Thymus (tissue), 11 donors: ENCODE data around the gene PPARG. TPM values are rescaled to one million over a fixed set of nuclear protein-coding genes. Genes with fewer than 3 reads are reported as not detected.
"Not testable (repeated sequence)": the region's sequence is repeated elsewhere in the genome, so short reads cannot be mapped to it uniquely, and the experiment has no call there.

Source experiments
- DNase-seq, 9 donors: peaks; one replicate each; pipeline ENCODE4 v3.0.0-alpha.2; 2013; ENCODE audit warnings: low spot score in 9 of 9, low read depth in 6 of 9, missing footprints in 1 of 9
- H3K27ac ChIP-seq, 2 donors: one replicate each; pipeline ENCODE4 v1.5.1; 2013; ENCODE audit warnings: control low read depth in 1 of 2, low read depth in 1 of 2, low read length in 1 of 2, mild to moderate bottlenecking in 1 of 2, moderate library complexity in 1 of 2
- H3K27me3 ChIP-seq, 2 donors: one replicate each; pipeline ENCODE4 v1.5.1; 2013; ENCODE audit warnings: low read length in 1 of 2; ENCODE audit not compliant: control insufficient read depth in 2 of 2, insufficient read depth in 1 of 2
- H3K36me3 ChIP-seq, 2 donors: one replicate each; pipeline ENCODE4 v1.5.1; 2013; ENCODE audit warnings: low read length in 1 of 2, mild to moderate bottlenecking in 1 of 2, moderate library complexity in 1 of 2; ENCODE audit not compliant: control insufficient read depth in 2 of 2, insufficient read depth in 2 of 2
- H3K4me1 ChIP-seq, 2 donors: one replicate each; pipeline ENCODE4 v1.5.1; 2013; ENCODE audit warnings: low read length in 2 of 2; ENCODE audit not compliant: control insufficient read depth in 2 of 2, insufficient read depth in 2 of 2
- H3K4me3 ChIP-seq, 2 donors: one replicate each; pipeline ENCODE4 v1.5.1; 2013; ENCODE audit warnings: low read length in 2 of 2, control low read depth in 1 of 2, mild to moderate bottlenecking in 1 of 2
- H3K9me3 ChIP-seq, 2 donors: one replicate each; pipeline ENCODE4 v1.5.1; 2013; ENCODE audit warnings: low read length in 1 of 2, mild to moderate bottlenecking in 1 of 2; ENCODE audit not compliant: control insufficient read depth in 2 of 2, insufficient read depth in 1 of 2
- WGBS: extraction: QIAGEN DNeasy Blood & Tissue Kit; methylation state at CpG from one replicate; pipeline ENCODE4 v1.1.7; 2013; 5-methylcytosine and 5-hydroxymethylcytosine counted together
- polyA plus RNA-seq: library from polyadenylated mRNA; stranded (reverse); fragments of 200-250 nt; gene quantifications from one replicate; pipeline ENCODE4 v1.2.3, GENCODE V29; 2013
- total RNA-seq: library from RNA; stranded (reverse); fragments of 120-200 nt; gene quantifications from one replicate; pipeline ENCODE4 v1.2.4, GENCODE V29; 2013
- donor health status: healthy.

Gene PPARG
- total and polyA plus RNA-seq, 2 donors = 4.3 to 8.8 TPM

DNA sequence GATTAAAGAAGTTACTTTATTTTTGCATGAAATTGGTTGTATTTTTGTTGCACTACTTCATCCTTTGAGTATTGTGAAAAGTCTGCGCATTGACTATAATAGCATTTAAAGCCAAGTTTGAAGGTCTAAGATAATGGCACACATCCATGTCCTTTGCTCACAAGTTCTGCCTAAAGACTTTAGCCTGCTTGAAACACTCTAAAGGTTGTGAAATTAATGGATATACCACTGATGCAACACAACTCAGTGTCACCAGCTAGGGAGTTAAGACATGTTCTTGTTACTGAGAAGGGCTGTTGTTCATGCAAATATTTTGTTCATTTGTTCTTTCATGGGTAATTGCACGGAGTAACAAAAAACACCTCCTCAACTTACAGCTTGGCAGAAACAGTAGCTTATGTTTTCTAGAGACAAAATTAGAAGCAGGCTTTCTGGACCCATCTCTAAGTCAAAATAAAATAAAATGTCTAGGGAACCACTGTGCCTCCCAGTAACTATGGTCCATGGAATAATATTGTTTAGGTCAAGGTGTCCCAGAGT, 83.9 kb downstream of the PPARG start:
- no peaks in the 10 kb centered on the region for H3K36me3 ChIP-seq
- H3K9me3 ChIP-seq = no peaks in the 10 kb centered on the region
- WGBS = 95% methylated on average over 2 of the region's 2 CpGs
- H3K4me3 ChIP-seq = no peak overlapping the region
- H3K27ac ChIP-seq = no peak overlapping the region
- DNase-seq = no peak
- H3K27me3 ChIP-seq = no peaks in the 10 kb centered on the region
- H3K4me1 ChIP-seq = no peaks in the 10 kb centered on the region

DNA sequence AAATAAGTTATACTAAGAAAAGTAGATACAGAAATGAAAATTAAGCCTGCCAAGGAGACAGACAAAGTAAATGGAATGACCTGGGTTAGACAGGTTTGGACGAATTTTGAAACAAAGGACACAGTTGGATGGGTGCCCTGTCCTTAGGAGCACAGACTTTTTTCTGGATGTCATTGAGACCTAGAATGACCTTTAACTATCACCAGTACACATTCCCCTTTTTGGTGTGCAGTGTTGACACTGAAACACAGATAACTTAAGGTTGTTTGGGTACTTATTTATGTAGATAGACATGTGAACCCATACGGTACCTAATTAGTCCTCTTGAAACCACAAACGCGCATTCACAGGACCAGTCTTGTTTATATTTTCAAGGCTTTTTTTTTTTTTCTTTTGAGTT, 86.7 kb downstream of the PPARG start:
- no peak for DNase-seq
- Histone ChIP-seq H3K27ac (no peak overlapping the region), H3K4me1 (no peaks in the 10 kb centered on the region), H3K36me3 (no peaks in the 10 kb centered on the region), H3K9me3 (no peaks in the 10 kb centered on the region), H3K4me3 (no peak overlapping the region), H3K27me3 (no peaks in the 10 kb centered on the region)
- WGBS = 92% methylated on average over 4 of the region's 4 CpGs

DNA sequence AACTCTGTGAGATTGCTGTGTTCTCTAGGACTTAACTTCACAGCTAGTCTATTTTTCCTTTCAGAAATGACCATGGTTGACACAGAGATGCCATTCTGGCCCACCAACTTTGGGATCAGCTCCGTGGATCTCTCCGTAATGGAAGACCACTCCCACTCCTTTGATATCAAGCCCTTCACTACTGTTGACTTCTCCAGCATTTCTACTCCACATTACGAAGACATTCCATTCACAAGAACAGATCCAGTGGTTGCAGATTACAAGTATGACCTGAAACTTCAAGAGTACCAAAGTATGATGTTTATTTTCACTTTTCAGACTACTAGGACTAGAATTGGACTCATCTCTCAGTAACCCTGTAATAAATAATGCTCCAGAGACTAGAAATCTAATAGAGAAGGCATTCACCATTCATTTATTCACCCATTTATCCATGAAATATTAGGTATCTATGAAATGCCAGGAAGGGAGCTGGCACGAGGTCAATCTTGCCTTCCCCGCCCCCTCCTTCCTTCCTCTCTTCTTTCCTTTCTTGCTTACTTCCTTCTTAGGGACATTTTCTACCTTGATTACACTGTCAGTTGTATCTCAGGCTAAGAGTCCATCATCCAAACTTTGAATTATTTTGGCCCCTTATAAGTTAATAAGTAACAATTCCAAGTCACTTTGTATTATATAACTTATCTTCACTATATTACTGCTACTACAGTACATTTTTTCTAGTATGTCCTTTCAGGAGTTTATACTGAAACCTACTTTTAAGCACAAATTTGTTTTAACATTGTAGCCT, 91.0 kb downstream of the PPARG start:
- WGBS = 80% methylated on average over 5 of the region's 5 CpGs
- Histone ChIP-seq H3K4me3 (no peak overlapping the region), H3K27ac (no peak overlapping the region), H3K36me3 (no peaks in the 10 kb centered on the region), H3K27me3 (no peaks in the 10 kb centered on the region), H3K9me3 (no peaks in the 10 kb centered on the region), H3K4me1 (no peaks in the 10 kb centered on the region)
- DNase-seq = no peak

DNA sequence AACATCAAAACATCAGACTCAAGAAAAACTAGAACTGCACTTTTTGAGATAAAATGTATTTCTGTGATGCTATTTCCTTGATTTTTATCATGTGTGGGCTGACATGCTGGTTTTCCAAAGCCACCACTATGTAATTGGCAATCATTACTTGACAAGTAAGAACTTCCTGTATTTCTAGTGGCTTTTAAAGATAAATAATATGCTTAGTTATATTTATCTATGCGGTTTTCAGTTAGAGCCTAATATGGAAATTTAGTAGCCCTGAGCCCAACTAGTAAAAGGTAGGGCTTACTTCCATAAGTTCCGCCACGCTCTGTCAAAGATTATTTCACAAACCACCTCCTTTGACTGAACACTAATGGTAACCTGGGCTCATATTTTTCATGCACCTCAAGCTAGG, 91.6 kb downstream of the PPARG start:
- Histone ChIP-seq H3K4me3 (no peak overlapping the region), H3K36me3 (no peaks in the 10 kb centered on the region), H3K27ac (no peak overlapping the region), H3K4me1 (no peaks in the 10 kb centered on the region), H3K9me3 (no peaks in the 10 kb centered on the region), H3K27me3 (no peaks in the 10 kb centered on the region)
- 47% methylated on average over 3 of the region's 3 CpGs for WGBS
- DNase-seq = no peak

DNA sequence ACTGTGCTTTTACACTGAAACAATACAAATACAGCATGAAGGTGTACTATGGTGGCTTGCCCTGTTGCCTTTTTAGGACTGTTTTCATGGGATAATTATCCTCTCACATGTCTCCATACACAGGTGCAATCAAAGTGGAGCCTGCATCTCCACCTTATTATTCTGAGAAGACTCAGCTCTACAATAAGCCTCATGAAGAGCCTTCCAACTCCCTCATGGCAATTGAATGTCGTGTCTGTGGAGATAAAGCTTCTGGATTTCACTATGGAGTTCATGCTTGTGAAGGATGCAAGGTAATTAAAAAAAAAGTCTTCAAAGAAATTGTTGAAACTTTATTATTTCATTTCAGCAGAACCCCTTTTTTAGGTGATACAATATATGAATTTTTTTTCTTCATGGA, 92.3 kb downstream of the PPARG start:
- H3K36me3 ChIP-seq = no peaks in the 10 kb centered on the region
- 93% methylated on average over 1 of the region's 1 CpG for WGBS
- no peaks in the 10 kb centered on the region for H3K27me3 ChIP-seq
- no peak overlapping the region for H3K27ac ChIP-seq
- no peak for DNase-seq
- H3K9me3 ChIP-seq = no peaks in the 10 kb centered on the region
- H3K4me3 ChIP-seq = no peak overlapping the region
- H3K4me1 ChIP-seq = no peaks in the 10 kb centered on the region

DNA sequence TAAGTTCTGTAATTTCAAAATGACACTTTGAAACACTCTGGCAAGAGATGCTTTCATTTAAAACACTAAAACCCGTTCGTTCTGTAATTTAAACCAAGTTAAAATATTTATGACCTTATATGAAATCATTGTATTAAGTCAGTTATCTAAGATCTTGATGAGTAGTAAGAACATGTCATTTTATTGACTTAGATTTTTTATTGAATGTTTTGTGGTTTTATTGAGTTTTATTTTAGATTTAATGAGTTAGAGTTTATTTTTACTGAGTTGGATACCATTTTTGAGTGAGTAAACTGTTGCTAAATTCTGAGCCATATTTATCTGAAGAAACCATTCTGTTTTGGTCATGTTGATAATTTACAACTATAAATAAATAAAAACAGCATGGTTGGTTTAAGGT, 94.3 kb downstream of the PPARG start:
- no peak overlapping the region for H3K4me3 ChIP-seq
- no peaks in the 10 kb centered on the region for H3K4me1 ChIP-seq
- no peaks in the 10 kb centered on the region for H3K27me3 ChIP-seq
- no peak overlapping the region for H3K27ac ChIP-seq
- H3K9me3 ChIP-seq = no peaks in the 10 kb centered on the region
- no peaks in the 10 kb centered on the region for H3K36me3 ChIP-seq
- 97% methylated on average over 2 of the region's 2 CpGs for WGBS
- no peak for DNase-seq

DNA sequence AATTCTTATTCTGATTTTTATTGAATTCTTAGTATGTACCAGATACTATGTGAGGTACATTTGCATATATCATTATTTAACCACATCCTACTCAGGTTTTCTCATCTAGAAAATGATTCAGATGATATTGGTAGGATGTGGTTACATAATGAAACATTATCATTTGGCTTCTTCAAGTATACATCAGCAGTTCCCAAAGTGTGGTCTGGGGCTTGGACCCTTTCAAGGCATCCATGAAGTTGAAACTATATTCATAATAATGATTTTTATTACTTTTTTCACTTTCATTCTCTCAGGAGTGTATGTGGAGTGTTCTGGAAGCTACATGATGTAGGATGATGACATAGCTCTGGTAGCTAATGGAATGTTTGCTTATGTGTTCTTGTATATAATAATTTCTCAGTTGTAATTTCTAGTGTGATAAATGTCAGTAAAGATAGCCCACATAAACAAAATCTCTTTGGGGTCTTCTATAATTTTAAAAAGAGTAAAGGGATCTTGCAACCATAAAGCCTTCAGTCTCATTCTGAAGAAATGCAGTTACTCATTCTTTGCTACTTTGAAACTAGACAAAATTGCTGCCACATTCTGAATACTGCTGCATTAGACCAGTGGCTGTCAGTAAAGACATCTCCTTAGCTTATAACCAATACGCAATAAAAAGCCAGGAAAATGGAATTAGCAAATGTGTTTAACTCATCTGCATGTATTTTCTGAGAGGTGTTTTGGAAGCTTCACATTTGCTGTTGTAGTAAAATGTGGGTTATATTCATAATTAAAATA, 95.8 kb downstream of the PPARG start:
- DNase-seq = no peak
- WGBS = 96% methylated on average over 1 of the region's 1 CpG
- H3K27ac ChIP-seq = no peak overlapping the region

DNA sequence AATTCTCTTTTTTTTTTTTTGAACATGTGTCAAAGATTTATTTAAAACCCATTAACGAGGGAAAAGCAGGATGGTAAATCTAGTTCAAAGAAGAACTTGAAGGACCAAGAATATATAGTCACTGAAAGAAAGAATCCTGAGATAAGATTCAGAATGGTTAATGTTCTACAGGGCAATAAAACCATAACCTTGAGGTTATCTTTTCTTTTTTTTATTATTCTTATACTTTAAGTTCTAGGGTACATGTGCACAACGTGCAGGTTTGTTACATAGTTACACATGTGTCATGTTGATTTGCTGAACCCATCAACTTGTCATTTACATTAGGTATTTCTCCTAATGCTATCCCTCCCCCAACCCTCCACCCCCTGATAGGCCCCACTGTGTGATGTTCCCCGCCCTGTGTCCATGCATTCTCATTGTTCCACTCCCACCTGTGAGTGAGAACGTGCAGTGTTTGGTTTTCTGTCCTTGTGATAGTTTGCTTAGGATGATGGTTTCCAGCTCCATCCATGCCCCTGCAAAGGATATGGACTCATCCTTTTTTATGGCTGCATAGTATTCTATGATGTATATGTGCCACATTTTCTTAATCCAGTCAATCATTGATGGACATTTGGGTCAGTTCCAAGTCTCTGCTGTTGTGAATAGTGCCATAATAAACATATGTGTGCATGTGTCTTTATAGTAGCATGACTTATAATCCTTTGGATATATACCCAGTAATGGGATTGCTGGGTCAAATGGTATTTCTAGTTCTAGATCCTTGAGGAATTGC, 97.8 kb downstream of the PPARG start:
- H3K27me3 ChIP-seq, H3K4me3 ChIP-seq, H3K4me1 ChIP-seq, H3K36me3 ChIP-seq, DNase-seq, H3K9me3 ChIP-seq, H3K27ac ChIP-seq: not testable (repeated sequence)
- 95% methylated on average over 4 of the region's 4 CpGs for WGBS

More for the DNA sequence above, 95.8 kb downstream of the PPARG start:
- no peaks in the 10 kb centered on the region for H3K4me1 ChIP-seq
- H3K27me3 ChIP-seq = no peaks in the 10 kb centered on the region
- no peaks in the 10 kb centered on the region for H3K36me3 ChIP-seq
- H3K9me3 ChIP-seq = no peaks in the 10 kb centered on the region
- H3K4me3 ChIP-seq = no peak overlapping the region

DNA sequence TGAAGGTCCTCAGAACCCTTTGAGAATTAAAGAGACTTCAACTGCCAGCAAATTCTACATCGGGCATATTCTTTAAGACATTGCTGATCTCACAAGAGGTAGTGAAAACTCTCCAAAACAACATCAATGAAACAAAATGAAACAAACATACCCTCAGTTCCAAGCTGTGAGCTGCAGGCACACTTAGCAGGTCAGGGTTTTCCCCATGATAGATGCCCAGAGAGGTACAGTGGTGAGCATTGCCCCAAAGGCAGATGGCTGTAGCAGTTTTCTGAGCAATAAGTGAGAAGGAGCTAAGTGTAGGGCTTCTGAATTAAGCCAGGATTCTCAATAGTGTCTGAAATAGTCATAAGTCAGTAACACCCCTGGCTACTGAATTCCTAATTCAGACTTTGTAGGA, 99.3 kb downstream of the PPARG start:
- H3K27ac ChIP-seq = no peak overlapping the region
- DNase-seq = no peak
- no peaks in the 10 kb centered on the region for H3K36me3 ChIP-seq
- no peaks in the 10 kb centered on the region for H3K4me1 ChIP-seq
- no peak overlapping the region for H3K4me3 ChIP-seq
- no peaks in the 10 kb centered on the region for H3K27me3 ChIP-seq
- H3K9me3 ChIP-seq = no peaks in the 10 kb centered on the region
- WGBS = 92% methylated on average over 1 of the region's 1 CpG
